SK-N-SH (cell line): ENCODE results near the gene HBA2. TPM values are rescaled to one million over a fixed set of nuclear protein-coding genes. Genes with fewer than 3 reads are reported as not detected.

Source experiments
- CTCF ChIA-PET: fragments of 300-600, 350-600 bp; formaldehyde crosslinking; extraction: SDS; loops from one replicate; lab custom pipeline; 2021; lab: Yijun Ruan, JAX
- POLR2A ChIA-PET: fragments of 350-600 bp; sonication (Branson Sonifier 250); formaldehyde crosslinking; extraction: SDS; loops from one replicate; lab custom pipeline; 2020; ENCODE audit warnings: antibody characterized with exemption, inconsistent platforms; lab: Yijun Ruan, JAX
- DNase-seq: peaks from one replicate; pipeline ENCODE4 v3.0.0; 2012
- H2AFZ ChIP-seq: fragments of 200-600 bp; sonication (generic); 2 replicates; pipeline ENCODE4 v1.8.1; 2016; ENCODE audit warnings: antibody characterized with exemption, mild to moderate bottlenecking, low read depth
- H3F3A ChIP-seq: fragments of 200-600 bp; sonication (generic); replicated peaks from 2 replicates; pipeline ENCODE3; 2016; ENCODE audit warnings: antibody characterized with exemption, mild to moderate bottlenecking; ENCODE audit not compliant: insufficient read depth
- H3K27ac ChIP-seq, 2 experiments: fragments of 200-500 bp in 1 of 2; fragments of 200-600 bp in 1 of 2; sonication (Bioruptor generic) in 1 of 2; sonication (generic), shearing (Covaris generic) in 1 of 2; 2 replicates each; pipeline versions ENCODE4 v1.5.1 to v1.6.1; 2014 to 2016; ENCODE audit warnings: low read depth in 2 of 2, inconsistent platforms in 1 of 2, low read length in 1 of 2, mild to moderate bottlenecking in 1 of 2, mixed read lengths in 1 of 2
- H3K27me3 ChIP-seq: fragments of 200-600 bp; sonication (generic), shearing (Covaris generic); 2 replicates; pipeline ENCODE4 v1.6.1; 2016; ENCODE audit warnings: mixed run types; ENCODE audit not compliant: insufficient read depth
- H3K36me3 ChIP-seq, 2 experiments: fragments of 200-500 bp in 1 of 2; fragments of 200-600 bp in 1 of 2; sonication (Bioruptor generic) in 1 of 2; sonication (generic) in 1 of 2; replicated peaks in 1 of 2; 2 replicates each; pipeline versions ENCODE3 to v1.5.1; 2014 to 2016; ENCODE audit warnings: low read length in 1 of 2, mild to moderate bottlenecking in 1 of 2; ENCODE audit not compliant: insufficient read depth in 2 of 2, control insufficient read depth in 1 of 2
- H3K4me1 ChIP-seq, 2 experiments: fragments of 200-500 bp in 1 of 2; fragments of 200-600 bp in 1 of 2; sonication (Bioruptor generic) in 1 of 2; sonication (generic), shearing (Covaris generic) in 1 of 2; 2 replicates each; pipeline versions ENCODE4 v1.5.1 to v1.6.1; 2014 to 2016; ENCODE audit warnings: low read depth in 1 of 2, low read length in 1 of 2, mixed run types in 1 of 2; ENCODE audit not compliant: insufficient read depth in 2 of 2, control insufficient read depth in 1 of 2
- H3K4me2 ChIP-seq: fragments of 200-600 bp; sonication (generic), shearing (Covaris generic); 2 replicates; pipeline ENCODE4 v1.6.1; 2017; ENCODE audit warnings: mixed run types
- H3K4me3 ChIP-seq, 2 experiments: fragments of 200-500 bp in 1 of 2; fragments of 200-600 bp in 1 of 2; sonication (Bioruptor generic) in 1 of 2; sonication (generic), shearing (Covaris generic) in 1 of 2; 2 replicates each; pipeline versions ENCODE4 v1.5.1 to v1.8.1; 2014 to 2016; ENCODE audit warnings: low read depth in 2 of 2, inconsistent platforms in 1 of 2, low read length in 1 of 2, mild to moderate bottlenecking in 1 of 2, mixed read lengths in 1 of 2, moderate library complexity in 1 of 2
- H3K79me2 ChIP-seq: fragments of 200-600 bp; sonication (generic); 2 replicates; pipeline ENCODE4 v1.8.1; 2017; ENCODE audit warnings: mild to moderate bottlenecking; ENCODE audit not compliant: insufficient read depth
- H3K9ac ChIP-seq: fragments of 200-600 bp; sonication (generic); 2 replicates; pipeline ENCODE4 v1.6.1; 2017; ENCODE audit warnings: mixed run types
- H3K9me2 ChIP-seq: fragments of 200-600 bp; sonication (generic); 2 replicates; pipeline ENCODE4 v1.6.1; 2017; ENCODE audit warnings: mixed run types
- H3K9me3 ChIP-seq: fragments of 200-600 bp; sonication (generic); 2 replicates; pipeline ENCODE4 v1.6.1; 2017; ENCODE audit warnings: mixed run types, mild to moderate bottlenecking, moderate library complexity
- H4K20me1 ChIP-seq: fragments of 200-600 bp; sonication (generic); 2 replicates; pipeline ENCODE4 v1.6.1; 2017; ENCODE audit warnings: mild to moderate bottlenecking, mixed run types; ENCODE audit not compliant: insufficient read depth
- ELF1 ChIP-seq: IDR thresholded peaks from 2 replicates; pipeline ENCODE4 v1.4.0; 2012
- EZH2phosphoT487 ChIP-seq: fragments of 200-600 bp; sonication (generic); IDR thresholded peaks from 2 replicates; pipeline ENCODE4 v1.6.1; 2017; ENCODE audit warnings: low read depth, mixed run types, mild to moderate bottlenecking, antibody characterized with exemption, moderate library complexity, borderline replicate concordance
- GABPA ChIP-seq: IDR thresholded peaks from 2 replicates; pipeline ENCODE4 v1.4.0; 2012; ENCODE audit warnings: low read depth, mild to moderate bottlenecking
- GATA2 ChIP-seq: sonication (generic); formaldehyde crosslinking; IDR thresholded peaks from 2 replicates; pipeline ENCODE4 v1.5.0; 2020; ENCODE audit warnings: mild to moderate bottlenecking, missing genetic modification reagents
- MEF2A ChIP-seq: IDR thresholded peaks from 2 replicates; pipeline ENCODE4 v1.4.0; 2012; ENCODE audit warnings: low read depth, borderline replicate concordance
- MXI1 ChIP-seq: IDR thresholded peaks from 2 replicates; pipeline ENCODE4 v1.6.1; 2012; ENCODE audit warnings: mild to moderate bottlenecking, low read depth, low read length, improper control_type of control experiment
- NFIC ChIP-seq: IDR thresholded peaks from 2 replicates; pipeline ENCODE4 v1.4.0; 2012; ENCODE audit warnings: borderline replicate concordance
- POLR2AphosphoS5 ChIP-seq: IDR thresholded peaks from 2 replicates; pipeline ENCODE4 v1.6.1; 2012; ENCODE audit warnings: low read depth, low read length
- RAD21 ChIP-seq: IDR thresholded peaks from 2 replicates; pipeline ENCODE4 v1.6.1; 2012; ENCODE audit warnings: mild to moderate bottlenecking, low read length
- RCOR1 ChIP-seq: fragments of 150-350 bp; IDR thresholded peaks from 2 replicates; pipeline ENCODE4 v1.6.1; 2017; ENCODE audit warnings: antibody characterized with exemption, low read length
- RXRA ChIP-seq: IDR thresholded peaks from 2 replicates; pipeline ENCODE4 v1.4.0; 2012; ENCODE audit warnings: low read depth, mild to moderate bottlenecking, borderline replicate concordance
- SIN3A ChIP-seq: IDR thresholded peaks from 2 replicates; pipeline ENCODE4 v1.6.1; 2012; ENCODE audit warnings: low read depth, mild to moderate bottlenecking, low read length, moderate library complexity, borderline replicate concordance
- TCF12 ChIP-seq: IDR thresholded peaks from 2 replicates; pipeline ENCODE4 v1.4.0; 2012
- YY1 ChIP-seq: IDR thresholded peaks from 2 replicates; pipeline ENCODE4 v1.4.0; 2012; ENCODE audit warnings: low read depth, mild to moderate bottlenecking
- WGBS: methylation state at CpG from one replicate; pipeline ENCODE4 v1.1.6; 2017; ENCODE audit warnings: low lambda C conversion rate; 5-methylcytosine and 5-hydroxymethylcytosine counted together
- polyA plus RNA-seq, 3 experiments: library from polyadenylated mRNA; depleted of rRNA; stranded (reverse); fragments of >200 nt; gene quantifications; 2 replicates each; pipeline ENCODE4 v1.2.3, GENCODE V29; 2012
- TF ChIP-seq, protein P1 (sequence below): fragments of 200-600 bp; sonication (generic); IDR thresholded peaks from 2 replicates; pipeline ENCODE4 v1.6.1; 2017; ENCODE audit warnings: antibody characterized with exemption, mild to moderate bottlenecking, moderate library complexity
- TF ChIP-seq, protein P2 (sequence below): IDR thresholded peaks from 2 replicates; pipeline ENCODE4 v1.4.0; 2012; ENCODE audit warnings: low read depth, borderline replicate concordance
- TF ChIP-seq, protein P3 (sequence below): IDR thresholded peaks from 2 replicates; pipeline ENCODE4; 2012
- TF ChIP-seq, protein P4 (sequence below): IDR thresholded peaks from 2 replicates; pipeline ENCODE4 v1.6.1; 2012; ENCODE audit warnings: mild to moderate bottlenecking, low read depth, low read length, moderate library complexity

HBA2 gene
- polyA plus RNA-seq, 1 of the 3 experiments (the other 2 are of a cell fraction), result not detected

DNA sequence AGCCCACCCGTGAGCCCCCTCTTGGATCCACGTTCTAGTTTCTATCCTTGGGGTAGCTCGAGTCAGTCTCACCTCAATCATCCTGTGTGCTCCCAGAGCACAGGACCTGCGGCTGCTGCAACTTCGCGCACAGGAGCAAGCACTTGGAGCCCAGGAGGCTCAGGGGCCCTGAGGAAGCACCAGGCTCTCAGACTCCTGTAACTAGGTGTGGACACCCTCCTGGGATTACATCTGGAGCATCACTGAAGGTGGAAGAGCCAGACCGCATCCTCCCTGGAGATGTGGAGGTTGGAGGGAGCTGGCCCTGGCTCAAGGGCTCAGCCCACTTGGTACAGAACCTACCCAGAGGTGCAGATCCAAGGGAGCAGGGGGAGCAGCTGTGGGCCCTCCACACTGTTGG is 10.3 kb downstream of the HBA2 start (continued):
- no peak for TF ChIP-seq YY1
- TF ChIP-seq, protein P1, sequence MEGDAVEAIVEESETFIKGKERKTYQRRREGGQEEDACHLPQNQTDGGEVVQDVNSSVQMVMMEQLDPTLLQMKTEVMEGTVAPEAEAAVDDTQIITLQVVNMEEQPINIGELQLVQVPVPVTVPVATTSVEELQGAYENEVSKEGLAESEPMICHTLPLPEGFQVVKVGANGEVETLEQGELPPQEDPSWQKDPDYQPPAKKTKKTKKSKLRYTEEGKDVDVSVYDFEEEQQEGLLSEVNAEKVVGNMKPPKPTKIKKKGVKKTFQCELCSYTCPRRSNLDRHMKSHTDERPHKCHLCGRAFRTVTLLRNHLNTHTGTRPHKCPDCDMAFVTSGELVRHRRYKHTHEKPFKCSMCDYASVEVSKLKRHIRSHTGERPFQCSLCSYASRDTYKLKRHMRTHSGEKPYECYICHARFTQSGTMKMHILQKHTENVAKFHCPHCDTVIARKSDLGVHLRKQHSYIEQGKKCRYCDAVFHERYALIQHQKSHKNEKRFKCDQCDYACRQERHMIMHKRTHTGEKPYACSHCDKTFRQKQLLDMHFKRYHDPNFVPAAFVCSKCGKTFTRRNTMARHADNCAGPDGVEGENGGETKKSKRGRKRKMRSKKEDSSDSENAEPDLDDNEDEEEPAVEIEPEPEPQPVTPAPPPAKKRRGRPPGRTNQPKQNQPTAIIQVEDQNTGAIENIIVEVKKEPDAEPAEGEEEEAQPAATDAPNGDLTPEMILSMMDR, result no peak
- TF ChIP-seq, protein P2, sequence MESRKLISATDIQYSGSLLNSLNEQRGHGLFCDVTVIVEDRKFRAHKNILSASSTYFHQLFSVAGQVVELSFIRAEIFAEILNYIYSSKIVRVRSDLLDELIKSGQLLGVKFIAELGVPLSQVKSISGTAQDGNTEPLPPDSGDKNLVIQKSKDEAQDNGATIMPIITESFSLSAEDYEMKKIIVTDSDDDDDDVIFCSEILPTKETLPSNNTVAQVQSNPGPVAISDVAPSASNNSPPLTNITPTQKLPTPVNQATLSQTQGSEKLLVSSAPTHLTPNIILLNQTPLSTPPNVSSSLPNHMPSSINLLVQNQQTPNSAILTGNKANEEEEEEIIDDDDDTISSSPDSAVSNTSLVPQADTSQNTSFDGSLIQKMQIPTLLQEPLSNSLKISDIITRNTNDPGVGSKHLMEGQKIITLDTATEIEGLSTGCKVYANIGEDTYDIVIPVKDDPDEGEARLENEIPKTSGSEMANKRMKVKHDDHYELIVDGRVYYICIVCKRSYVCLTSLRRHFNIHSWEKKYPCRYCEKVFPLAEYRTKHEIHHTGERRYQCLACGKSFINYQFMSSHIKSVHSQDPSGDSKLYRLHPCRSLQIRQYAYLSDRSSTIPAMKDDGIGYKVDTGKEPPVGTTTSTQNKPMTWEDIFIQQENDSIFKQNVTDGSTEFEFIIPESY, result no peak
- TF ChIP-seq POLR2AphosphoS5, result no peak
- TF ChIP-seq ELF1, result no peak
- TF ChIP-seq SIN3A, result no peak

DNA sequence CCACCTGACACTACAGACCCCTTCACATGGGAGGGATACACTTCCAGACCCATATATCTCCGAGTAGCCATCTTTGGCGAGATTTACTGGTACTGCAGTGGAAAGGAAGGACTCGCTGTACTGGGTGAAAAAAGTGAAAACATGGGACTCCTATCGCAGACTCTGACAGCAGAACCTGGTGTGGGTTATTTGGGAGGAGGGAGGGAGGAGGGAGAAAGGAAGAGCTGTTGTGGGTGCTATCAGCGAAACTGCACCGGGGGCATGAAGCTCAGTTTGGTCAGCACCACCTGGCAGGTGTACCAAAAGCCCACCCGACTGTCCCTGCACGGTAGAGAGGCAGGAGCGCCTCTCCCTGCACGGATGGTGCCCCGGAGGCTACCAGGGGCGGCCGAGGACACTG is 12.5 kb downstream of the HBA2 start:
- Histone ChIP-seq H2AFZ (no peak overlapping the region), H3K4me3 (no peak overlapping the region), H3K4me2 (no peak overlapping the region), H3K9me2 (no peaks in the 10 kb centered on the region), H3K9me3 (no peaks in the 10 kb centered on the region), H4K20me1 (peaks cover 12% of the 10 kb centered on the region; the same call in 1 of the 2 replicates), H3K4me1 (peaks cover 0 to 8% of the 10 kb centered on the region in 2 experiments; a peak in 1 of 4 replicates), H3K36me3 (peaks cover 13 to 31% of the 10 kb centered on the region in 2 experiments), H3K27ac (no peak overlapping the region), H3F3A (peaks cover 4% of the 10 kb centered on the region), H3K79me2 (no peaks in the 10 kb centered on the region)
- WGBS, result 96% methylated on average over 11 of the region's 13 CpGs
- DNase-seq, result no peak
- ChIA-PET CTCF (interaction anchor here (1.0 to 7.5 kb wide), 3 partner anchors 80 to 177 kb away, joined by 3 to 120 read pairs (median 4); no protein-coding TSS in a partner anchor), POLR2A (no interaction called here)
- TF ChIP-seq RXRA (no peak), EZH2phosphoT487 (no peak), GABPA (no peak), TCF12 (no peak), ELF1 (no peak), POLR2AphosphoS5 (no peak), NFIC (no peak), RAD21 (no peak), MEF2A (no peak), YY1 (no peak), RCOR1 (no peak), MXI1 (no peak), GATA2 (CRISPR knock-in tag) (no peak)
- TF ChIP-seq, protein P1, result no peak
- TF ChIP-seq, protein P3, sequence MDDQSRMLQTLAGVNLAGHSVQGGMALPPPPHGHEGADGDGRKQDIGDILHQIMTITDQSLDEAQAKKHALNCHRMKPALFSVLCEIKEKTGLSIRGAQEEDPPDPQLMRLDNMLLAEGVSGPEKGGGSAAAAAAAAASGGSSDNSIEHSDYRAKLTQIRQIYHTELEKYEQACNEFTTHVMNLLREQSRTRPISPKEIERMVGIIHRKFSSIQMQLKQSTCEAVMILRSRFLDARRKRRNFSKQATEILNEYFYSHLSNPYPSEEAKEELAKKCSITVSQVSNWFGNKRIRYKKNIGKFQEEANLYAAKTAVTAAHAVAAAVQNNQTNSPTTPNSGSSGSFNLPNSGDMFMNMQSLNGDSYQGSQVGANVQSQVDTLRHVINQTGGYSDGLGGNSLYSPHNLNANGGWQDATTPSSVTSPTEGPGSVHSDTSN, result no peak
- TF ChIP-seq, protein P4, sequence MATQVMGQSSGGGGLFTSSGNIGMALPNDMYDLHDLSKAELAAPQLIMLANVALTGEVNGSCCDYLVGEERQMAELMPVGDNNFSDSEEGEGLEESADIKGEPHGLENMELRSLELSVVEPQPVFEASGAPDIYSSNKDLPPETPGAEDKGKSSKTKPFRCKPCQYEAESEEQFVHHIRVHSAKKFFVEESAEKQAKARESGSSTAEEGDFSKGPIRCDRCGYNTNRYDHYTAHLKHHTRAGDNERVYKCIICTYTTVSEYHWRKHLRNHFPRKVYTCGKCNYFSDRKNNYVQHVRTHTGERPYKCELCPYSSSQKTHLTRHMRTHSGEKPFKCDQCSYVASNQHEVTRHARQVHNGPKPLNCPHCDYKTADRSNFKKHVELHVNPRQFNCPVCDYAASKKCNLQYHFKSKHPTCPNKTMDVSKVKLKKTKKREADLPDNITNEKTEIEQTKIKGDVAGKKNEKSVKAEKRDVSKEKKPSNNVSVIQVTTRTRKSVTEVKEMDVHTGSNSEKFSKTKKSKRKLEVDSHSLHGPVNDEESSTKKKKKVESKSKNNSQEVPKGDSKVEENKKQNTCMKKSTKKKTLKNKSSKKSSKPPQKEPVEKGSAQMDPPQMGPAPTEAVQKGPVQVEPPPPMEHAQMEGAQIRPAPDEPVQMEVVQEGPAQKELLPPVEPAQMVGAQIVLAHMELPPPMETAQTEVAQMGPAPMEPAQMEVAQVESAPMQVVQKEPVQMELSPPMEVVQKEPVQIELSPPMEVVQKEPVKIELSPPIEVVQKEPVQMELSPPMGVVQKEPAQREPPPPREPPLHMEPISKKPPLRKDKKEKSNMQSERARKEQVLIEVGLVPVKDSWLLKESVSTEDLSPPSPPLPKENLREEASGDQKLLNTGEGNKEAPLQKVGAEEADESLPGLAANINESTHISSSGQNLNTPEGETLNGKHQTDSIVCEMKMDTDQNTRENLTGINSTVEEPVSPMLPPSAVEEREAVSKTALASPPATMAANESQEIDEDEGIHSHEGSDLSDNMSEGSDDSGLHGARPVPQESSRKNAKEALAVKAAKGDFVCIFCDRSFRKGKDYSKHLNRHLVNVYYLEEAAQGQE, result no peak
- TF ChIP-seq, all 33 proteins: peak for 0
- no peaks in the 10 kb centered on the region for H3K27me3 ChIP-seq
- H3K9ac ChIP-seq, result no peak overlapping the region
